NCI-H226 (cell line): Measurements from ENCODE around the gene CLEC2A.
"Not testable (repeated sequence)": the region's sequence is repeated elsewhere in the genome, so short reads cannot be mapped to it uniquely, and the experiment has no call there.

Experiments
- DNase-seq: peaks from one replicate; pipeline ENCODE4 v3.0.0-alpha.2; 2015

CLEC2A gene

DNA sequence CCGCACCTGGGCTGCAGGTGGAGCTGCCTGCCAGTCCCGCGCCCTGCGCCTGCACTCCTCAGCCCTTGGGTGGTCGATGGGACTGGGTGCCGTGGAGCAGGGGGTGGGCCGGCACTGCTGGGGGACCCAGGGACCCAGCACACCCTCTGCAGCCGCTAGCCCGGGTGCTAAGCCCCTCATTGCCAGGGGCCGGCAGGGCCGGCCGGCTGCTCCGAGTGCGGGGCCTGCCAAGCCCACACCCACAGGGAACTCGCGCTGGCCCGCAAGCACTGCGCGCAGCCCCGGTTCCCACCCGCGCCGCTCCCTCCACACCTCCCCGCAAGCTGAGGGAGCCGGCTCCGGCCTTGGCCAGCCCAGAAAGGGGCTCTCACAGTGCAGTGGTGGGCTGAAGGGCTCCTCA lies 56.0 kb downstream of the CLEC2A start:
- not testable (repeated sequence) for DNase-seq

DNA sequence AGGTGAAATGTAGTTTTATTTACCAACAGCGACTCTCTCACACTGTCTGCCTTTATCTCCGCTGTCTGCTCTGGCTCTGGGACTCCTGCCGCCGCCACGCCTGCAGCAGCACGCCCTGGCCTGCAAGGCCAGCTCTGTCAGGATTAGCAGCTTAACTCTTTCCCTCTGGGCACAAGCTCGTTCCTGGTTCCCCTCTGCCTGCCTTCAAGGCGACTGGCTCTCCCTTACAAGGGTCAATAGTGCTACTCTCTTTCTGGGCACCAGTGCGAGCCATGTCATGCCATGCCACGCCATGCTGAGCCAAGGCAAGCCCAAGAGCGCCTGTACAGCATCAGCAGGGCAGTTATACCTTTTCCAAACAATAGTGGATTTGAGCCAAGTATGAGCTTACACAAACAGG lies 59.4 kb downstream of the CLEC2A start:
- DNase-seq: no peak

DNA sequence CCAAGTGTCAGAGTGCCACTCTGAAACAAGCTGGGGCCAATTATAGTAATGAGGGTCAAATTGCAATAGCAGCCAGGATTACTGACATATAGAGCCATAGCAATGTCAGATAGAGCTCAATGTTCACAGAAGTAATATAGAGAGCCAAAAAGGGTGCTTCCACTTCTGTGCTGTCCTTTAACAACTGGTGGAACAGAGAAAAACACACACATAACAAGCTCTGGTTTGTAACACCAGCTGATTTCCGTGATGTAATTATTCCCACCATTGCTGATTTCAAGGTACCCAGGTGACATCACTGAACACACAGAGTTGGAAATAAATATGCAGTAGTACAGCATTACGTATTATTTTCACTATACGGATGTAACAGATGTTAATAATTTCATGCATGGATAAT lies 60.0 kb downstream of the CLEC2A start:
- no peak for DNase-seq

DNA sequence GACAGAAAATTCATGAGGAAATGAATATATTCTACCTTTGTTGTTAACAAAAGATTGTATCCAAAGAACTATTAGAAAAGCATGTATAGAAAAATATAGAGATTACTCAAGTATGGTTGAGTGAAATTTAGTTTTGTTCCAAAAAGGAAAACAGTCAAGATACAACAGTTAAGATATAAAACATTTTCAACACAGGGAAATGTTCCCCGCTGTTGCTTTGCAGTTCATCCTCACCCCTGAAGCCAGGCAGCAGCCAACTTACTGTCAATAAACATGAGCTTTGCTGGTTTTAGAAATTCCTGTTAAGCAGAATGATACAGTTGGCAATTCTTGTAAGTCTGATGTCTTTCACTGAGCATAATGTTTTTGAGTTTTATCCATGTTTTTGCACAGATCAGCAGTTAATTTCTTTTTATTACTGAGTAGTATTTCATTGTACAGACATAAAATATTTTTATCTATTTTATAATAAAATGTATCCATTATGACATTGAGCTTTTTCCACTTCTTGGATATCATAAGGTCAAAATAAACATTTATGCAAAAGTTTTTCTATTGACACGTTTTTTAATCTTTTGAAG lies 61.8 kb downstream of the CLEC2A start:
- no peak for DNase-seq

DNA sequence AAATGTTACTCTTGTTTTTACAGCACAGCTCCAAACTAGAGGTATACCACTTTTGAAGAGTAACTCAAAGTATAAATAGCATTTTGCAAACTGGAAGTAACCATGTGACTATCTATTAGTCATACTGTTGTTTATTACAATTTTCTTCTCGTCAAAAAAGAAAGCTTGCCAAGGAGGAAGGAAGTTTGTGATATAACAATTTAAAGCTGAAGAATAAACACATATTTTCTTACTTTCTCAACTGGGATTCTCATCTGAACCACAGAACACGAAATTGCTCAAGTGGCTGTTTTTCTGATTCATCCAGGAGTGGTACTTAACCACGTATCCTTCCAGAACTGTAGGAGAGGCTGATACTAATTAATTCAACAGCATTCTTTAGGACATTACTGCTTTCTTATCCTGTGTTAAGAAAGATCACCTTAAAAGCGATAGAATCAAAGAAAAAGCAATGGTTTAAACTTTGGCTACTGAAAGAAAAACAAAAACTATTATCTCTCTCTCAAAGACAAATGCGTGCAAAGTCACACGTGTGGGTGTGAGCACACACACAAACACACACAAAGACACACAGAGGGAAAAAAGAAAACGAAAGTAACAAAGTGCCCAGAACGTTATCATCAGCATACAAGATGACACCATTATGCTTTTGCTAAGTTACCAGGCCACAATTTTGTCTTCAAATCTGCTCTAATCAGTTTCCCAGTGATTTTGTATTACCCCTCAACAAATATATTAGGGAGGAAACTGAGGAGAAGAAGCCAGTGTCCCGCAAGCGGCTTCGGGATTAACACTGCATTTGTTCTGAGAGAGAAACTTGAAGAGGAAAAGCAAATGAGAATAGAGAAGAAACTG lies 62.6 kb downstream of the CLEC2A start, which contains the start of gene CLEC2B:
Gene CLEC2B (minus strand): TSS at position 48 of the 855 bp plus-strand sequence.
- DNase-seq: peak; percentile 61

DNA sequence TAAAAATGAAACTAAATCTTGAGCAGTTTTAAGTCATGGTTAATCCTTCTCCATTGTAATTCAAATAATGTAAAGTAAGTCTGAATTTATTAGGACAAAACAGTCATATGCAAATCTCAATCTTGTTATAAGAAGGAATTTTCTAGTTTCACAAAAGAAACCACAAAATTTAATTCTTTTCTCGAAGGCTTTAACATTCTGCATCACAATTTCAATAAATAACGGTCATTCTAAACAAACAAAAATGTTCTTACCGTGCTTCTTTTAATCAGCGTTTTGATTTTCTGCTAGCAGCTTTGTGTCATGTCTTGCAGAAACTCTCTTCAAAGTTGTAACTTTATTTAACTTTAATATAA lies 63.2 kb downstream of the CLEC2A start:
- DNase-seq: no peak

DNA sequence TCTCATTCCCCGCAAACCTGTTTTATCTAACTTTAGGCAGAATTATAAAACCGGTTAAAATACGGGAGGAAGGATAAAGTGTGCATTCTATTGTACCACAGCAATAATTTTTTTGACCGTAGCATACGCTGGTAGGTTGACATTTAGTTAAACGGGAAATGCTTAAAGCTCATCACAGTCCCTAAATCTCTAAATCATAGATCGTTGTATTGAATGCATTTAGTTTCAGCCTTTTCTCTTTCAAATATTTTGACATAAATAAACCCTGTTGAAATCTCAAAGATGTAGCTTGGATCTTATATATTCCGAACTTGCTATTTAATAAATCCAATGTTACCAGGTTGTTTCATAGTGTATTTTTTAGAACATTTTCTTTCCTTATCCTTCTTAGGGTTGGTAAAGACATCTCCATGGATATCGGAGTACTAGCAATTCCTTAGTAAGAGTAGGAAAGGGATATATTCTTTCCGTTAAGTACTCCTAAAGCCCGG lies 63.8 kb downstream of the CLEC2A start:
- DNase-seq: no peak

DNA sequence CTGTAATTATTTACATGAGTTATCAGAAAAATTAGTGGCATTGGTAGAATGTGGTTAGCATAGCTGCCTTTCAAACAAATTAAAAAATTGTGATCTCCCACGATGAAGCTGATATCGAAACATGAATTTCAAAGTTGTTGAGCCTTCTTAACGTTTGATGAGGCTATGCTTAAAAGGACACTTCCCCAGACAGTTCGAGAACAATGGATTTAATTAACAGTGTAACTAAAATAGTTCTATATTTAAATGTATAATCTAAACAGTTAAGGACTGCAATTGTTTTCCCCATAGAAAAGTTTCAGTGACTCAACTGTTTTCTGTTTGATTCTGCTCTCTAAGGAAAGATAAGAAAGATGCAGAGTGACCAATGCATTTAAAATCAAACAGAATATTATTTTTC lies 64.6 kb downstream of the CLEC2A start:
- no peak for DNase-seq

DNA sequence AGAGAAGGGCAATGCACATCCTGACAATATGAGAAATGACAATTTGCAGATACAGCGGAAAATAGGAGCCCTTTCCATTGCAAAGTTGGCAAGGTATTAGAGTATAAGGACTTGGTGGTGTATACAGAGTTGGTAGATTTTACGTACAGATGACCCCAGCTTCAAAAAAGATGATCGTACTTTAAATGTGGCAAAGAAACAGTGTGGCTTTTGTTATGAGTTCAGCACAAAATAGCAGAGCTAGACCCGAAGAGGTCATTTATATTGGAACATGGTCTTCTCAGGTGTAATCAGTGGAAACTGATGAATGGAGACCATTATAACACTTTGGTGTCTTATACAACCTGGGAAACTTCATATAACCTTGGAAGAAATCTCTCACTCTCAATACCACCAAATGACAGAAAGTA lies 65.3 kb downstream of the CLEC2A start:
- DNase-seq: no peak

DNA sequence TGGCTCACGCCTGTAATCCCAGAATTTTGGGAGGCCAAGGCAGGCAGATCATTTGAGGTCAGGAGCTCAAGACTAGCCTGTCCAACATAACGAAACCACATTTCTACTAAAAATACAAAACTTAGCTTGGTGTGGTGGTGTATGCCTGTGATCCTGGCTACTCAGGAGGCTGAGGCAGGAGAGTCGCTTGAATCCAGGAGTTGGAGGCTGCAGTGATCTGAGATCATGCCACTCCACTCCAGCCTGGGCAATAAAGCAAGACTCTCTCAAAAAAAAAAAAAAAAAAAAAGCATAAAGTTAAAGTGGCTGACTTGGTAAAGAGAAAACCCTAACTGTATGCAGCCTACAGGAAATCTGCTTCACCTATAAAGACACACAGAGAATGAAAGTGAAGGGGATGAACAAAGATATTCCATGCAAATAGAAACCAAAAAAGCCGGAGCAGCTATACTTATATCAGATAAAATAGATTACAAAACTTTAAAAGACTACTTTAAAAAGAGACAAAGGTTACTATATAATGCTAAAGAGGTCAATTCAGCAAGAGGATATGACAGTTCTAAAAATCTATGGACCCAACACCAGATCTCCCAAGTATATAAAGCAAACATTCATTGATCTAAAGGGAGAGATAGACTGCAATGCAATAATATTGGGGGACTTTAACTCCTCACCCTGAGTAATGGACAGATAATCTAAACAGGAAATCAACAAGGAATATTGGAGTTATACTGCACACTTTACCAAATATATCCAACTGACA lies 67.1 kb downstream of the CLEC2A start:
- DNase-seq: no peak
